Vagina (tissue), 2 donors: Measurements from ENCODE around the gene UGT1A6. TPM values are rescaled to one million over a fixed set of nuclear protein-coding genes. Genes with fewer than 3 reads are reported as not detected.
A peak's percentile ranks its signal among the peaks of the same experiment; 100 is the strongest.

ENCODE experiments used
- DNase-seq, 2 donors: peaks; one replicate each; pipeline ENCODE4 v3.0.0-alpha.2; 2017; ENCODE audit errors: extremely low spot score in 2 of 2
- H3K27ac ChIP-seq: fragments of 200-600 bp; sonication (generic); one replicate; pipeline ENCODE4 v1.5.1; 2019
- H3K27me3 ChIP-seq: fragments of 200-600 bp; sonication (generic); one replicate; pipeline ENCODE4 v1.5.1; 2019
- H3K36me3 ChIP-seq, 2 donors: fragments of 200-600 bp; sonication (generic); one replicate each; pipeline ENCODE4 v1.5.1; 2017 to 2019
- H3K4me1 ChIP-seq: fragments of 200-600 bp; sonication (generic); one replicate; pipeline ENCODE4 v1.5.1; 2019
- H3K4me3 ChIP-seq, 2 donors: fragments of 200-600 bp; sonication (generic); 1 replicate in 1 of 2; 2 replicates in 1 of 2; pipeline ENCODE4 v1.5.1; 2016 to 2019
- H3K9me3 ChIP-seq: fragments of 200-600 bp; sonication (generic); one replicate; pipeline ENCODE4 v1.5.1; 2019
- CTCF ChIP-seq, 3 experiments: fragments of 450-650 bp in 2 of 3; fragments of 200-600 bp in 1 of 3; sonication (generic) in 1 of 3; IDR thresholded peaks; one replicate each; pipeline ENCODE4 v1.5.1; 2017 to 2019; ENCODE audit warnings: antibody characterized with exemption in 3 of 3, mild to moderate bottlenecking in 2 of 3, moderate library complexity in 2 of 3
- POLR2A ChIP-seq, 2 donors: fragments of 450-650 bp; IDR thresholded peaks; one replicate each; pipeline ENCODE4 v1.6.1; 2017; ENCODE audit warnings: antibody characterized with exemption in 2 of 2, mild to moderate bottlenecking in 2 of 2, moderate library complexity in 2 of 2
- POLR2AphosphoS5 ChIP-seq, 2 donors: sonication (generic); formaldehyde crosslinking; IDR thresholded peaks; one replicate each; pipeline ENCODE4 v1.9.0; 2017; ENCODE audit warnings: antibody characterized with exemption in 2 of 2, mild to moderate bottlenecking in 2 of 2, low read depth in 1 of 2; ENCODE audit not compliant: insufficient read depth in 1 of 2
- intact Hi-C: fragments of 100-400 bp; cut with DNase I; formaldehyde crosslinking; loops from one replicate; pipeline ENCODE4 v1.15.1; 2023
- total RNA-seq: library from RNA; depleted of rRNA; stranded (reverse); fragments of >200 nt; gene quantifications from one replicate; pipeline ENCODE4 v1.2.3, GENCODE V29; 2016

Gene UGT1A6
- total RNA-seq, 1 donor from 2014 or later = 14.0 TPM

GRCh38 chr2:233801357-233802131 is 108.9 kb downstream of the UGT1A6 start:
- DNase-seq = peak in 1 of 2 donors; percentile 79
- Histone ChIP-seq H3K4me1 (no peaks in the 10 kb centered on the region), H3K27ac (no peak overlapping the region), H3K36me3 (no peaks in the 10 kb centered on the region), H3K4me3 (no peak overlapping the region), H3K27me3 (no peaks in the 10 kb centered on the region), H3K9me3 (no peaks in the 10 kb centered on the region)
- no peak for TF ChIP-seq POLR2A (IDR thresholded peaks at IDR 0.05)
- intact Hi-C loops = no loop called here

GRCh38 chr2:233802132-233802815 is 109.6 kb downstream of the UGT1A6 start:
- no peak overlapping the region for H3K4me3 ChIP-seq
- TF ChIP-seq POLR2A (IDR thresholded peaks at IDR 0.05) = no peak
- no peak for TF ChIP-seq POLR2AphosphoS5 (IDR thresholded peaks at IDR 0.05; ENCODE audit: insufficient read depth in 1 of 2, low read depth in 1 of 2)
- no peak for TF ChIP-seq CTCF (IDR thresholded peaks at IDR 0.05)
- DNase-seq = no peak
- intact Hi-C loops = no loop called here
- H3K36me3 ChIP-seq = no peaks in the 10 kb centered on the region
- no peaks in the 10 kb centered on the region for H3K4me1 ChIP-seq
- H3K27me3 ChIP-seq = no peaks in the 10 kb centered on the region
- H3K27ac ChIP-seq = no peak overlapping the region
- no peaks in the 10 kb centered on the region for H3K9me3 ChIP-seq

GRCh38 chr2:233803292-233803911 is 110.7 kb downstream of the UGT1A6 start:
- H3K9me3 ChIP-seq = no peaks in the 10 kb centered on the region
- no peak overlapping the region for H3K27ac ChIP-seq
- no peak for DNase-seq
- no peaks in the 10 kb centered on the region for H3K27me3 ChIP-seq
- H3K4me3 ChIP-seq = no peak overlapping the region
- no peaks in the 10 kb centered on the region for H3K4me1 ChIP-seq
- no peaks in the 10 kb centered on the region for H3K36me3 ChIP-seq
- TF ChIP-seq CTCF (IDR thresholded peaks at IDR 0.05) (no peak), POLR2A (IDR thresholded peaks at IDR 0.05) (no peak), POLR2AphosphoS5 (IDR thresholded peaks at IDR 0.05; ENCODE audit: insufficient read depth in 1 of 2, low read depth in 1 of 2) (no peak)
- intact Hi-C loops = no loop called here

GRCh38 chr2:233803994-233804393 is 111.3 kb downstream of the UGT1A6 start:
- no peaks in the 10 kb centered on the region for H3K27me3 ChIP-seq
- no peaks in the 10 kb centered on the region for H3K4me1 ChIP-seq
- no peaks in the 10 kb centered on the region for H3K9me3 ChIP-seq
- TF ChIP-seq CTCF (IDR thresholded peaks at IDR 0.05) = no peak
- no peak for TF ChIP-seq POLR2AphosphoS5 (IDR thresholded peaks at IDR 0.05; ENCODE audit: insufficient read depth in 1 of 2, low read depth in 1 of 2)
- TF ChIP-seq POLR2A (IDR thresholded peaks at IDR 0.05) = no peak
- no peaks in the 10 kb centered on the region for H3K36me3 ChIP-seq
- H3K4me3 ChIP-seq = no peak overlapping the region
- no peak overlapping the region for H3K27ac ChIP-seq
- intact Hi-C loops = no loop called here
- peak in 1 of 2 donors; percentile 77 for DNase-seq

- TF ChIP-seq POLR2AphosphoS5 (IDR thresholded peaks at IDR 0.05; ENCODE audit: insufficient read depth in 1 of 2, low read depth in 1 of 2) (no peak), POLR2A (IDR thresholded peaks at IDR 0.05) (no peak)
- no peak overlapping the region for H3K4me3 ChIP-seq
- no peaks in the 10 kb centered on the region for H3K27me3 ChIP-seq
- peak in 1 of 2 donors; percentile 79 for DNase-seq
- no peaks in the 10 kb centered on the region for H3K9me3 ChIP-seq
- H3K27ac ChIP-seq = no peak overlapping the region
- intact Hi-C loops = no loop called here
- H3K4me1 ChIP-seq = no peaks in the 10 kb centered on the region
- H3K36me3 ChIP-seq = no peaks in the 10 kb centered on the region
These were observed 114.7 kb downstream of the UGT1A6 start for GRCh38 chr2:233807215-233807865.
